Measurements from ENCODE around the gene PRX.

GRCh38 chr19:40422748-40423566, 9.8 kb upstream of the PRX start:
- TF ChIP-seq CTCF (IDR thresholded peaks at IDR 0.05; ENCODE audit: borderline replicate concordance, extremely low read depth, low read length, poor library complexity, severe bottlenecking), result no peak
- TF ChIP-seq EZH2 (IDR thresholded peaks at IDR 0.05; ENCODE audit: borderline replicate concordance, low read depth, low read length, severe bottlenecking), result no peak
